SU-DHL-6 (cell line): ENCODE data around the gene GFOD2.

Experiments
- H2AFZ ChIP-seq: fragments of 200-600 bp; sonication (generic); 2 replicates; pipeline ENCODE4 v1.6.1; 2014; ENCODE audit warnings: low read depth, mild to moderate bottlenecking, moderate library complexity, mixed read lengths, antibody characterized with exemption, low read length; ENCODE audit not compliant: severe bottlenecking
- H3F3A ChIP-seq: fragments of 200-600 bp; shearing (Covaris generic); 2 replicates; pipeline ENCODE4 v1.6.0; 2016; ENCODE audit warnings: antibody characterized with exemption, mild to moderate bottlenecking; ENCODE audit not compliant: insufficient read depth
- H3K27ac ChIP-seq: fragments of 200-600 bp; sonication (generic); 2 replicates; pipeline ENCODE4 v1.5.1; 2016; ENCODE audit warnings: low read depth, mild to moderate bottlenecking, low read length, moderate library complexity, mixed read lengths
- H3K27me3 ChIP-seq: fragments of 200-600 bp; sonication (generic), shearing (Covaris generic); 2 replicates; pipeline ENCODE4 v1.6.0; 2014; ENCODE audit warnings: mild to moderate bottlenecking, low read length
- H3K36me3 ChIP-seq: fragments of 200-600 bp; sonication (generic); 2 replicates; pipeline ENCODE4 v1.6.1; 2014; ENCODE audit warnings: mild to moderate bottlenecking, low read length, mixed read lengths
- H3K4me2 ChIP-seq: fragments of 300-600, 200-600 bp; shearing (Covaris generic), sonication (generic); 2 replicates; pipeline ENCODE4 v1.6.0; 2014; ENCODE audit warnings: low read length, low read depth, mild to moderate bottlenecking; ENCODE audit not compliant: poor library complexity, severe bottlenecking
- H3K4me3 ChIP-seq: fragments of 200-600 bp; sonication (generic); 2 replicates; pipeline ENCODE4 v1.5.1; 2014; ENCODE audit warnings: antibody characterized with exemption, low read length, mild to moderate bottlenecking, mixed read lengths; ENCODE audit not compliant: insufficient read depth, poor library complexity, severe bottlenecking
- H3K79me2 ChIP-seq: fragments of 200-600 bp; sonication (generic); 2 replicates; pipeline ENCODE4 v1.6.1; 2014; ENCODE audit warnings: mild to moderate bottlenecking, low read length, moderate library complexity; ENCODE audit not compliant: insufficient read depth
- H3K9ac ChIP-seq: fragments of 200-600 bp; sonication (generic); 2 replicates; pipeline ENCODE4 v1.7.0; 2014; ENCODE audit warnings: mild to moderate bottlenecking, low read length
- H3K9me2 ChIP-seq: fragments of 200-600 bp; sonication (generic); replicated peaks from 2 replicates; pipeline ENCODE4 v1.6.1; 2014; ENCODE audit warnings: low read length; ENCODE audit not compliant: insufficient read depth
- H3K9me3 ChIP-seq: fragments of 200-600 bp; sonication (generic); 2 replicates; pipeline ENCODE4 v1.6.1; 2014; ENCODE audit warnings: low read length, mixed read lengths; ENCODE audit not compliant: insufficient read depth
- H4K20me1 ChIP-seq: fragments of 200-600 bp; sonication (generic); 2 replicates; pipeline ENCODE4 v1.6.1; 2014; ENCODE audit warnings: low read depth, mild to moderate bottlenecking, antibody characterized with exemption, low read length, moderate library complexity, mixed read lengths
- EZH2phosphoT487 ChIP-seq: fragments of 200-600 bp; sonication (generic), shearing (Covaris generic); conservative IDR thresholded peaks from 2 replicates; pipeline ENCODE4 v1.6.1; 2018; ENCODE audit warnings: mild to moderate bottlenecking, antibody characterized with exemption, low read length, moderate library complexity, mixed read lengths
- TF ChIP-seq, protein P1 (sequence below): fragments of 200-600 bp; sonication (generic); IDR thresholded peaks from one replicate; pipeline ENCODE4 v1.5.1; 2017; ENCODE audit warnings: antibody characterized with exemption, mild to moderate bottlenecking, low read length, moderate library complexity; ENCODE audit not compliant: insufficient read depth, poor library complexity, severe bottlenecking

The GFOD2 gene

DNA sequence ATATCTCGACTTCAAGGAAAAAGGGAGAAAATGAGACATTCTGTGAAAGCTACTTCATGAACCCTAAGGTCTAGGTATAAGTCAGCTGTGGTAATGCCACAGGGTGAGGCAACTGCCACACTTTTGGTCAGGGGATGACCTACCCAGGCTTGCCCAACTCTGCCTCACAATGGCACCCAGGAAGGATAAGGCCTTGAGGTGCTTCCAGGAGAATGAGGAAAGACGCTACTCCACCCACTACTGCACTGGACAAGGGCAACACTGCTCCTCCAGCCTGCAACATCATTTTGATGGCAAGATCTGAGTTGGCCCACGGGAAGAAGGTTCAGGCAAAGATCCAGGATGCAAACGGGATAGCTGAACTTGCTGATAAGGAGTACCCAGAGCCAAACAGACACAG, 22.0 kb upstream of the GFOD2 start:
- Histone ChIP-seq H3K36me3 (no peaks in the 10 kb centered on the region), H3K4me2 (no peak overlapping the region), H3F3A (no peaks in the 10 kb centered on the region), H3K79me2 (no peaks in the 10 kb centered on the region), H2AFZ (no peak overlapping the region), H3K27me3 (no peaks in the 10 kb centered on the region), H3K4me3 (no peak overlapping the region), H4K20me1 (no peaks in the 10 kb centered on the region), H3K27ac (no peak overlapping the region), H3K9me2 (no peaks in the 10 kb centered on the region), H3K9me3 (no peaks in the 10 kb centered on the region), H3K9ac (no peak overlapping the region)
- TF ChIP-seq EZH2phosphoT487: no peak
- TF ChIP-seq, protein P1, sequence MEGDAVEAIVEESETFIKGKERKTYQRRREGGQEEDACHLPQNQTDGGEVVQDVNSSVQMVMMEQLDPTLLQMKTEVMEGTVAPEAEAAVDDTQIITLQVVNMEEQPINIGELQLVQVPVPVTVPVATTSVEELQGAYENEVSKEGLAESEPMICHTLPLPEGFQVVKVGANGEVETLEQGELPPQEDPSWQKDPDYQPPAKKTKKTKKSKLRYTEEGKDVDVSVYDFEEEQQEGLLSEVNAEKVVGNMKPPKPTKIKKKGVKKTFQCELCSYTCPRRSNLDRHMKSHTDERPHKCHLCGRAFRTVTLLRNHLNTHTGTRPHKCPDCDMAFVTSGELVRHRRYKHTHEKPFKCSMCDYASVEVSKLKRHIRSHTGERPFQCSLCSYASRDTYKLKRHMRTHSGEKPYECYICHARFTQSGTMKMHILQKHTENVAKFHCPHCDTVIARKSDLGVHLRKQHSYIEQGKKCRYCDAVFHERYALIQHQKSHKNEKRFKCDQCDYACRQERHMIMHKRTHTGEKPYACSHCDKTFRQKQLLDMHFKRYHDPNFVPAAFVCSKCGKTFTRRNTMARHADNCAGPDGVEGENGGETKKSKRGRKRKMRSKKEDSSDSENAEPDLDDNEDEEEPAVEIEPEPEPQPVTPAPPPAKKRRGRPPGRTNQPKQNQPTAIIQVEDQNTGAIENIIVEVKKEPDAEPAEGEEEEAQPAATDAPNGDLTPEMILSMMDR: no peak

DNA sequence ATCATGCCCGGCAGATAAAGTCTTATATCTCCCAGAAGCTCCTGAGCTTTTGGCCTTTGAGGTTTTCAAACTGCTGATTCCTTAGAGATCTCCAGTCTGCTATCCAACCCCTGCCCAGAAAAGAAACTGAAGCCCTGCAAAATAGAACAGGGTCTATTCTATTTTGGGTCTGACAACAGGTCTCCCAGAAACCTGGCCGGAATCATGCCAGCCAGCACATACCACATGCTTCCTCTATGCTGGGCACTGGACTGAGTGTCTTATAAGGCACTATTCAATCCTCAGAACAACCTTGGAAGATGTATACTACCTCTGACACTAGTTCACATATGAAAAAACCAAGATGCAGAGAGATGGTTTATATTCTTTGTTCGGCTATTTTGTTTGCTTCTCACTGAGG, 21.3 kb upstream of the GFOD2 start:
- Histone ChIP-seq H4K20me1 (no peaks in the 10 kb centered on the region), H3K27ac (no peak overlapping the region), H3K36me3 (no peaks in the 10 kb centered on the region), H3F3A (no peaks in the 10 kb centered on the region), H2AFZ (no peak overlapping the region), H3K9me2 (no peaks in the 10 kb centered on the region), H3K27me3 (no peaks in the 10 kb centered on the region), H3K4me2 (no peak overlapping the region), H3K9me3 (no peaks in the 10 kb centered on the region), H3K79me2 (no peaks in the 10 kb centered on the region), H3K4me3 (no peak overlapping the region), H3K9ac (no peak overlapping the region)
- TF ChIP-seq EZH2phosphoT487: no peak
- TF ChIP-seq, protein P1: no peak

DNA sequence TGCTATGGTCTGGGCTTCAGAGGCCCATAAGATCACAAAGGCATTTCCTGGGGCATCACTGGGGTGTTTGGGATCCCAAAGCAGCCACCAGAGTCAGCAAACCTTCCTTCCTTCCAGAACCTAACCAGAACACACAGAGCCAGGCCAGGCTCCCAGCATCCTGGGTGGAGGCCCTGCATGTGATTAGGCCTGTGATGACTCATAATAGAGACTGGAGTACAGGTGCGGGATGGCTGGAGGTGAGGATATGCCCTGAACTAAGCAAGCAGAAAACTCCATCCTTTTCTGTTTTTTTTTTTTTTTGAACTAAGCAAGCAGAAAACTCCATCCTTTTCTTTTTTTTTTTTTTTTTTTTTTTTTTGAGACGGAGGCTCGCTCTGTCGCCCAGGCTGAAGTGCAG, 17.7 kb upstream of the GFOD2 start:
- Histone ChIP-seq H3K27me3 (no peaks in the 10 kb centered on the region), H3K4me3 (no peak overlapping the region), H4K20me1 (no peaks in the 10 kb centered on the region), H3K9me3 (no peaks in the 10 kb centered on the region), H3K9me2 (no peaks in the 10 kb centered on the region), H2AFZ (no peak overlapping the region), H3K27ac (no peak overlapping the region), H3F3A (no peaks in the 10 kb centered on the region), H3K36me3 (no peaks in the 10 kb centered on the region), H3K9ac (no peak overlapping the region), H3K79me2 (no peaks in the 10 kb centered on the region), H3K4me2 (no peak overlapping the region)
- no peak for TF ChIP-seq EZH2phosphoT487
- TF ChIP-seq, protein P1: no peak

DNA sequence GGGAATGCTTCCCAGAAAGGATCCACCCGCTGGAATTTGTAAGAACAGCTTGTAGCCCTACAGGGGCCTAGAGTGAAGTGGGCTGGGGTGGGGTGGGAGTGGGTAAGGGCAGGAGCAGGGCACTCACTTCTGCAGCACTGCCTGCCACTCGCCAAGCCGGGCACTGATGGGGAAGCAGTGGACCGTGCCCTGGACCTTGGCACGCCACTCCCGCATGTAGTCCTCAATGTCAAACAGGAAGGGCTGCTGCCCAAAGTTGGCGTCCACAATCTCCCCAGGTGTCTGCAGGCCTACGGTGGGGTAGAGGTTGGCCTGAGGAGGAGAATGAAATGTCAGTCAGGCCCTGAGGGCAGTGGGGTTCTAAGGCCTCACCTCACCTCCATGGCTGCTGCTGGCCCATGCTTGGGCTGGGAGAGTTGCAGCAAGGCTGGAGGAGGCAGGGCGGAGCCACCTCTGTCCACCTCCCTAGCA, 15.7 kb upstream of the GFOD2 start:
- Histone ChIP-seq H4K20me1 (no peaks in the 10 kb centered on the region), H3K36me3 (no peaks in the 10 kb centered on the region), H3K4me2 (no peak overlapping the region), H2AFZ (no peak overlapping the region), H3K4me3 (no peak overlapping the region), H3K27ac (no peak overlapping the region), H3K9me3 (no peaks in the 10 kb centered on the region), H3K27me3 (no peaks in the 10 kb centered on the region), H3F3A (no peaks in the 10 kb centered on the region), H3K9ac (no peak overlapping the region), H3K9me2 (no peaks in the 10 kb centered on the region), H3K79me2 (no peaks in the 10 kb centered on the region)
- TF ChIP-seq, protein P1: no peak
- no peak for TF ChIP-seq EZH2phosphoT487
